ENCODE results near the gene LMOD1.

LMOD1 gene

DNA sequence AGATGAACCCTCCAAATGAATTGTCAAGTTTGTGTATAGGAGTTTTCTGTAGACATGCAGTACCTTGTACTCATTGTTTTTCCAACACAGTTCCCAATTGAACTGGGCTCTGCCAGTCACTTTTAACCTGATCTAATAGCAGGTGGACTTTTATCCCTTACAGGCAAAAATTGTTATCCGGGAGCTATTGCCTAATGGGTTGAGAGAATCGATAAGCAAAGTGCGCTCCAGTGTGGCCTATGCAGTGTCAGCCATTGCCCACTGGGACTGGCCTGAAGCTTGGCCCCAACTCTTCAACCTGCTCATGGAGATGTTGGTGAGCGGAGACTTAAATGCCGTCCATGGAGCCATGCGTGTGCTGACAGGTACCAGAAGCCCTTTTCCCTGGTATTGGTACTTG, 98.1 kb downstream of the LMOD1 start:
- Histone ChIP-seq H3K36me3 (ENCODE audit: control insufficient read depth, low read depth, low read length) (peaks cover 59% of the 10 kb centered on the region), H3K4me1 (ENCODE audit: control insufficient read depth, low read depth, low read length) (no peaks in the 10 kb centered on the region), H3K27me3 (ENCODE audit: control insufficient read depth, insufficient read depth, low read length) (no peaks in the 10 kb centered on the region), H3K4me3 (ENCODE audit: low read length) (no peak overlapping the region), H3K9me3 (ENCODE audit: control insufficient read depth, low read depth, low read length) (no peaks in the 10 kb centered on the region), H3K27ac (ENCODE audit: low read length) (no peak overlapping the region), H3K9ac (ENCODE audit: low read length) (no peak overlapping the region)

DNA sequence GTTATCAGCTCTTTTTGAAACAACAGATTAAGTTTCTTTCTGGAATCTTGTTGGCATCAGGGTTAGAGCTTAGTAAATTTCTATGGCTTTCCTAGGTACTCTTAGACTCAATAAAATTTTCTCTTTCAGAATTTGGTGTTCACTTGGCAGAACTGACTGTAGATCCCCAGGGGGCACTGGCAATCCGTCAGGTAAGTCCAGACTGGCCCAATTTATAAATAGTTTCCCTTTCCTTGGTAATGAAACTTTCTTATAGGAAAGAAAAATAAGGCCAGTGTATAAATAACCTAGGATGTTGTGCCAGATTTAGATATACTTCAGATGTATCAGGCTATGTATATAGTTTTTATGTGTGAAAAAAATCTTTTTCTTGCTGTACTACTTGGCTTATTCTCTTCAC, 99.2 kb downstream of the LMOD1 start:
- H3K4me1 ChIP-seq (ENCODE audit: control insufficient read depth, low read depth, low read length) = peaks cover 8% of the 10 kb centered on the region
- no peak overlapping the region for H3K9ac ChIP-seq (ENCODE audit: low read length)
- H3K36me3 ChIP-seq (ENCODE audit: control insufficient read depth, low read depth, low read length) = peaks cover 54% of the 10 kb centered on the region
- H3K4me3 ChIP-seq (ENCODE audit: low read length) = no peak overlapping the region
- H3K27ac ChIP-seq (ENCODE audit: low read length) = no peak overlapping the region
- no peaks in the 10 kb centered on the region for H3K9me3 ChIP-seq (ENCODE audit: control insufficient read depth, low read depth, low read length)
- H3K27me3 ChIP-seq (ENCODE audit: control insufficient read depth, insufficient read depth, low read length) = no peaks in the 10 kb centered on the region
